GM23338 (cell line): ENCODE results near the gene NCKIPSD. TPM values are rescaled to one million over a fixed set of nuclear protein-coding genes. Genes with fewer than 3 reads are reported as not detected.

Experiments
- ATAC-seq: fragments of 200-7000 bp; cut with Tn5 transposase; 3 replicates; pipeline ENCODE4 v1.9.1; 2020
- DNase-seq: peaks from one replicate; pipeline ENCODE4 v3.0.0-alpha.2; 2015; ENCODE audit warnings: low spot score
- H2AFZ ChIP-seq: fragments of 200-600 bp; sonication (generic); 2 replicates; pipeline ENCODE4 v1.8.0; 2016; ENCODE audit warnings: antibody characterized with exemption, mild to moderate bottlenecking, moderate library complexity
- H3F3A ChIP-seq: fragments of 200-600 bp; sonication (generic); replicated peaks from 2 replicates; pipeline ENCODE4 v1.8.0; 2017; ENCODE audit warnings: antibody characterized with exemption, mixed run types, low read depth
- H3K27ac ChIP-seq: fragments of 200-600 bp; sonication (generic); 2 replicates; pipeline ENCODE4 v1.6.1; 2016; ENCODE audit warnings: low read depth
- H3K27me3 ChIP-seq: fragments of 200-600 bp; sonication (generic); 2 replicates; pipeline ENCODE4 v1.8.0; 2016; ENCODE audit warnings: mild to moderate bottlenecking, mixed run types, moderate library complexity; ENCODE audit not compliant: insufficient read depth
- H3K36me3 ChIP-seq: fragments of 200-600 bp; sonication (generic); 2 replicates; pipeline ENCODE4 v1.8.0; 2016; ENCODE audit warnings: mild to moderate bottlenecking; ENCODE audit not compliant: insufficient read depth
- H3K4me1 ChIP-seq: fragments of 200-600 bp; sonication (generic); 2 replicates; pipeline ENCODE4 v1.8.0; 2016; ENCODE audit warnings: mild to moderate bottlenecking, moderate library complexity; ENCODE audit not compliant: insufficient read depth
- H3K4me2 ChIP-seq: fragments of 200-600 bp; sonication (generic); 2 replicates; pipeline ENCODE4 v1.7.1; 2017; ENCODE audit warnings: mixed run types
- H3K4me3 ChIP-seq: fragments of 200-600 bp; sonication (generic); 2 replicates; pipeline ENCODE4 v1.6.1; 2016; ENCODE audit warnings: mixed run types
- H3K79me2 ChIP-seq: fragments of 200-600 bp; sonication (generic); replicated peaks from 2 replicates; pipeline ENCODE4 v1.8.0; 2017; ENCODE audit warnings: mild to moderate bottlenecking; ENCODE audit not compliant: insufficient read depth
- H3K9me2 ChIP-seq: fragments of 200-600 bp; sonication (generic); 2 replicates; pipeline ENCODE4 v1.8.0; 2017; ENCODE audit not compliant: insufficient read depth
- H4K20me1 ChIP-seq: fragments of 200-600 bp; sonication (generic); replicated peaks from 2 replicates; pipeline ENCODE4 v1.8.0; 2017; ENCODE audit warnings: mild to moderate bottlenecking; ENCODE audit not compliant: insufficient read depth
- H3K27ac Mint-ChIP-seq: 2 replicates; pipeline ENCODE4 v1.8.0; 2020; ENCODE audit warnings: inconsistent platforms, mild to moderate bottlenecking, moderate library complexity, mixed read lengths
- H3K27me3 Mint-ChIP-seq: 3 replicates; pipeline ENCODE4 v1.8.0; 2022; ENCODE audit warnings: low read depth, mild to moderate bottlenecking, moderate library complexity, mixed read lengths, inconsistent platforms; ENCODE audit not compliant: insufficient read depth, poor library complexity
- H3K36me3 Mint-ChIP-seq: 3 replicates; pipeline ENCODE4 v1.8.0; 2021; ENCODE audit warnings: low read depth, mild to moderate bottlenecking, inconsistent platforms, moderate library complexity, mixed read lengths
- H3K4me1 Mint-ChIP-seq: 3 replicates; pipeline ENCODE4 v1.8.0; 2020; ENCODE audit warnings: mild to moderate bottlenecking, inconsistent platforms, mixed read lengths
- H3K4me3 Mint-ChIP-seq: 3 replicates; pipeline ENCODE4 v1.8.0; 2021; ENCODE audit warnings: moderate library complexity, mild to moderate bottlenecking, inconsistent platforms, mixed read lengths
- H3K9me3 Mint-ChIP-seq: 3 replicates; pipeline ENCODE4 v1.8.0; 2020; ENCODE audit warnings: moderate library complexity, mild to moderate bottlenecking, inconsistent platforms, mixed read lengths
- ETS1 ChIP-seq: IDR thresholded peaks from 2 replicates; pipeline ENCODE4 v1.6.1; 2016; ENCODE audit warnings: antibody characterized with exemption
- JUNB ChIP-seq: IDR thresholded peaks from one replicate; pipeline ENCODE4 v1.6.1; 2016; ENCODE audit warnings: antibody characterized with exemption; ENCODE audit not compliant: unreplicated experiment
- ZNF331 ChIP-seq: fragments of 250-450 bp; sonication (Bioruptor Pico); IDR thresholded peaks from 2 replicates; pipeline ENCODE4 v1.5.0; 2020; ENCODE audit warnings: low read depth, mild to moderate bottlenecking, moderate library complexity
- ZNF462 ChIP-seq: fragments of 250-450 bp; sonication (Bioruptor Pico); IDR thresholded peaks from 2 replicates; pipeline ENCODE4 v1.5.0; 2020; ENCODE audit warnings: mild to moderate bottlenecking, moderate library complexity
- polyA plus RNA-seq: library from polyadenylated mRNA; unstranded; fragments of >200 nt; fragmentation: Nextera tagmentation; extraction: Ambion mirVana; gene quantifications from 2 replicates; pipeline ENCODE4 v1.2.1, GENCODE V29; 2016
- total RNA-seq: library from RNA; depleted of rRNA; stranded (reverse); fragments of >200 nt; shearing (Covaris generic); gene quantifications from 2 replicates; pipeline ENCODE4 v1.2.3, GENCODE V29; 2014

Gene NCKIPSD
- total and polyA plus RNA-seq, 2 experiments from 2014 or later: 15.1 to 45.1 TPM

GRCh38 chr3:48680811-48681540, 4.7 kb downstream of the NCKIPSD start:
- TF ChIP-seq JUNB: no peak
- TF ChIP-seq ETS1: no peak
- Histone ChIP-seq H3K36me3 (no peaks in the 10 kb centered on the region), H3K4me2 (no peak overlapping the region), H3F3A (peaks cover 1% of the 10 kb centered on the region; the same call in 1 of the 2 replicates), H3K9me2 (no peaks in the 10 kb centered on the region), H3K4me3 (no peak overlapping the region), H3K4me1 (peaks cover 7% of the 10 kb centered on the region), H3K27me3 (no peaks in the 10 kb centered on the region), H3K79me2 (peaks cover 13% of the 10 kb centered on the region), H3K27ac (no peak overlapping the region), H2AFZ (no peak overlapping the region), H4K20me1 (0 out of 2 replicates have a peak, but pooled peaks cover 2% of the 10 kb centered on the region)
- H3K4me1 Mint-ChIP-seq: peaks cover 13% of the 10 kb centered on the region
- DNase-seq (no peak), ATAC-seq (no peak)
- peak overlapping the region; percentile 81 for H3K27ac Mint-ChIP-seq
- H3K4me3 Mint-ChIP-seq: no peak overlapping the region
- peaks cover 17% of the 10 kb centered on the region for H3K27me3 Mint-ChIP-seq
- peaks cover 59% of the 10 kb centered on the region for H3K36me3 Mint-ChIP-seq
- H3K9me3 Mint-ChIP-seq: no peaks in the 10 kb centered on the region; the same call in 2 of the 3 replicates

GRCh38 chr3:48679411-48680391, 6.0 kb downstream of the NCKIPSD start:
- ATAC-seq: no peak
- peaks cover 67% of the 10 kb centered on the region for H3K36me3 Mint-ChIP-seq
- no peak overlapping the region for H3K4me3 Mint-ChIP-seq

GRCh38 chr3:48678566-48679380, 6.9 kb downstream of the NCKIPSD start:
- Mint-ChIP-seq H3K4me3 (no peak overlapping the region), H3K36me3 (peaks cover 67% of the 10 kb centered on the region), H3K27me3 (peaks cover 15% of the 10 kb centered on the region), H3K9me3 (no peaks in the 10 kb centered on the region; the same call in 2 of the 3 replicates), H3K4me1 (peaks cover 2% of the 10 kb centered on the region), H3K27ac (no peak overlapping the region)
- H3K4me1 ChIP-seq: no peaks in the 10 kb centered on the region
- H4K20me1 ChIP-seq: peaks cover 2% of the 10 kb centered on the region; the same call in 1 of the 2 replicates
- no peak for TF ChIP-seq ZNF462
- ATAC-seq (no peak), DNase-seq (no peak)
- 0 out of 2 replicates have a peak, but pooled peaks cover 5% of the 10 kb centered on the region for H3K79me2 ChIP-seq
- no peak overlapping the region for H3K4me3 ChIP-seq
- no peaks in the 10 kb centered on the region for H3F3A ChIP-seq
- no peak overlapping the region for H3K4me2 ChIP-seq
- H3K27me3 ChIP-seq: no peaks in the 10 kb centered on the region
- H3K27ac ChIP-seq: no peak overlapping the region
- no peaks in the 10 kb centered on the region for H3K9me2 ChIP-seq
- H2AFZ ChIP-seq: no peak overlapping the region
- no peaks in the 10 kb centered on the region for H3K36me3 ChIP-seq

More at GRCh38 chr3:48679411-48680391, 6.0 kb downstream of the NCKIPSD start:
- Mint-ChIP-seq H3K27ac (no peak overlapping the region; the same call in 1 of the 2 replicates), H3K27me3 (peaks cover 15% of the 10 kb centered on the region), H3K4me1 (peaks cover 9% of the 10 kb centered on the region), H3K9me3 (no peaks in the 10 kb centered on the region; the same call in 2 of the 3 replicates)
- H3K4me2 ChIP-seq: no peak overlapping the region
- TF ChIP-seq ZNF331 (CRISPR knock-in tag): no peak
- DNase-seq: no peak
- no peaks in the 10 kb centered on the region for H3F3A ChIP-seq
- H2AFZ ChIP-seq: no peak overlapping the region
- H3K4me1 ChIP-seq: peaks cover 4% of the 10 kb centered on the region
- H3K9me2 ChIP-seq: no peaks in the 10 kb centered on the region
- no peak overlapping the region for H3K4me3 ChIP-seq
- peaks cover 11% of the 10 kb centered on the region for H3K79me2 ChIP-seq
- no peak overlapping the region for H3K27ac ChIP-seq
- no peaks in the 10 kb centered on the region for H3K36me3 ChIP-seq
- H4K20me1 ChIP-seq: peaks cover 2% of the 10 kb centered on the region; the same call in 1 of the 2 replicates
- H3K27me3 ChIP-seq: no peaks in the 10 kb centered on the region
